MCF 10A (cell line): ENCODE results near the gene PGBD5. TPM values are rescaled to one million over a fixed set of nuclear protein-coding genes. Genes with fewer than 3 reads are reported as not detected.

Source experiments
- BruUV-seq: library from RNA; stranded (reverse); fragments of 400-500 nt; replicated peaks from 2 replicates; lab custom pipeline; 2021; lab: Mats Ljungman, UMichigan
- CTCF ChIA-PET: fragments of 300-600 bp; sonication (Branson Sonifier 250); formaldehyde crosslinking; extraction: SDS; loops from one replicate; lab custom pipeline; 2021; ENCODE audit warnings: antibody characterized with exemption, inconsistent platforms; lab: Yijun Ruan, JAX
- POLR2A ChIA-PET: fragments of 300-600, 350-650 bp; sonication (Branson Sonifier 250); formaldehyde crosslinking; extraction: SDS; loops from one replicate; lab custom pipeline; 2020; ENCODE audit warnings: antibody characterized with exemption, inconsistent platforms; lab: Yijun Ruan, JAX
- DNase-seq: peaks from one replicate; pipeline ENCODE4 v3.0.0-alpha.2; 2018; ENCODE audit not compliant: unreplicated experiment
- H3K27ac Mint-ChIP-seq: one replicate; pipeline ENCODE4 v1.8.0; 2022; ENCODE audit warnings: mild to moderate bottlenecking, low read depth, mixed read lengths; ENCODE audit not compliant: unreplicated experiment
- H3K27me3 Mint-ChIP-seq: one replicate; pipeline ENCODE4 v1.8.0; 2022; ENCODE audit warnings: mixed read lengths; ENCODE audit not compliant: insufficient read depth, unreplicated experiment
- H3K36me3 Mint-ChIP-seq: one replicate; pipeline ENCODE4 v1.8.0; 2022; ENCODE audit warnings: mild to moderate bottlenecking, moderate library complexity, mixed read lengths; ENCODE audit not compliant: insufficient read depth, unreplicated experiment
- H3K4me1 Mint-ChIP-seq: one replicate; pipeline ENCODE4 v1.8.0; 2022; ENCODE audit warnings: mixed read lengths; ENCODE audit not compliant: insufficient read depth, unreplicated experiment
- H3K4me3 Mint-ChIP-seq: one replicate; pipeline ENCODE4 v1.8.0; 2022; ENCODE audit warnings: mild to moderate bottlenecking, moderate library complexity, mixed read lengths; ENCODE audit not compliant: unreplicated experiment
- H3K9me3 Mint-ChIP-seq: one replicate; pipeline ENCODE4 v1.8.0; 2022; ENCODE audit warnings: mixed read lengths; ENCODE audit not compliant: unreplicated experiment
- intact Hi-C: fragments of 100-400 bp; cut with micrococcal nuclease; formaldehyde crosslinking; loops from 2 replicates; pipeline ENCODE4 v1.14.1; 2022
- total RNA-seq: library from RNA; stranded (reverse); gene quantifications from 2 replicates; pipeline ENCODE4 v1.2.3, GENCODE V29; 2022
- TF ChIP-seq, protein P1 (sequence below): fragments of 200-600 bp; IDR thresholded peaks from one replicate; pipeline ENCODE4 v1.8.0; 2022; ENCODE audit warnings: antibody characterized with exemption, mild to moderate bottlenecking; ENCODE audit not compliant: unreplicated experiment

PGBD5 gene
- total RNA-seq, 1 experiment from 2014 or later: 1.2 TPM

DNA sequence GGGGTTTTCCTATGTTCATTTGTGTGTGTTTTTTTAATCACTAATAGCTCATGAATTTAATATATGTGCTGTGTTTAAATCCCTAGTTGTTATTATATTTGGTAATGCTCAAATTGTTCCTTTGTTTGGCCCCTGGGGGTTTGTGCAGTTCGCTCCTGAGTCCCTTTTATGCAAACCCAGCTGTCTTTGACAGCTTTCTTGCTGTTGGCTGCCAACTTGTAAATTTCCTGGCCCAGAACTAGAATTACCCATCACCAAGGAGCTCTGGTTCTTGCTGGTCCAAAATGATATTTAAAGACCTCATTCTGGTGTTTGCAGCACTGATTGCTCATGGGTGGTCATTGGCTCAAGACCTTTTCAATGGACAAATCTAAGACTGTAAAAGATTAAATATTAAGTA lies 39.6 kb upstream of the PGBD5 start:
- no peak for DNase-seq
- POLR2A ChIA-PET: interaction anchor here (0.7 kb wide), 2 partner anchors 98 to 670 kb away, joined by 3 read pairs; no protein-coding TSS in a partner anchor
- intact Hi-C loops: no loop called here
- CTCF ChIA-PET: interaction anchor here (0.6 to 1.1 kb wide), 3 partner anchors 9 to 176 kb away, joined by 3 to 9 read pairs (median 5); no protein-coding TSS in a partner anchor
- H3K27ac Mint-ChIP-seq: no peak overlapping the region
- peaks cover 8% of the 10 kb centered on the region for H3K9me3 Mint-ChIP-seq
- no peaks in the 10 kb centered on the region for H3K27me3 Mint-ChIP-seq
- TF ChIP-seq, protein P1, sequence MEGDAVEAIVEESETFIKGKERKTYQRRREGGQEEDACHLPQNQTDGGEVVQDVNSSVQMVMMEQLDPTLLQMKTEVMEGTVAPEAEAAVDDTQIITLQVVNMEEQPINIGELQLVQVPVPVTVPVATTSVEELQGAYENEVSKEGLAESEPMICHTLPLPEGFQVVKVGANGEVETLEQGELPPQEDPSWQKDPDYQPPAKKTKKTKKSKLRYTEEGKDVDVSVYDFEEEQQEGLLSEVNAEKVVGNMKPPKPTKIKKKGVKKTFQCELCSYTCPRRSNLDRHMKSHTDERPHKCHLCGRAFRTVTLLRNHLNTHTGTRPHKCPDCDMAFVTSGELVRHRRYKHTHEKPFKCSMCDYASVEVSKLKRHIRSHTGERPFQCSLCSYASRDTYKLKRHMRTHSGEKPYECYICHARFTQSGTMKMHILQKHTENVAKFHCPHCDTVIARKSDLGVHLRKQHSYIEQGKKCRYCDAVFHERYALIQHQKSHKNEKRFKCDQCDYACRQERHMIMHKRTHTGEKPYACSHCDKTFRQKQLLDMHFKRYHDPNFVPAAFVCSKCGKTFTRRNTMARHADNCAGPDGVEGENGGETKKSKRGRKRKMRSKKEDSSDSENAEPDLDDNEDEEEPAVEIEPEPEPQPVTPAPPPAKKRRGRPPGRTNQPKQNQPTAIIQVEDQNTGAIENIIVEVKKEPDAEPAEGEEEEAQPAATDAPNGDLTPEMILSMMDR: no peak
- H3K4me3 Mint-ChIP-seq: no peak overlapping the region
- no peaks in the 10 kb centered on the region for H3K36me3 Mint-ChIP-seq
- BruUV-seq: no TSS peak
- H3K4me1 Mint-ChIP-seq: no peaks in the 10 kb centered on the region

DNA sequence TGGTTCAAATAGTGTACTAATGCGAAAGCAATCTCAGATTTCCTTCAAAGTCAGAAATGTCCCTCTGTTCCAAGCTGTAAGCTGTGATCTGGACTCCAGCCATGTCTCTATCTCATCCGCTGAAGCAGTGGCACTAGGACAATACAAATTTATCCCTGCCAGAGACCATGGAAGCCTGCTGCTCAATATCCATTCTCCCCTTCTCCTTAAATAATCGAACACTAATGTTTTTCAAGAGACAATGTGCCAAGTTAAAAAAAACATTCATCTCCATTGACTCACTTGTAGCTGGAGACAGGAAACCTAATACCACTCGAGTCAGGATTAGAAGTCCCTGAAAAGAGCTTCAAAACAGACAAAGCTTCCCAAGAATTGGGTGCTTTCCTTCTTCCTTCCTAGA lies 38.5 kb upstream of the PGBD5 start:
- ChIA-PET POLR2A (no interaction called here), CTCF (interaction anchor here (0.6 to 1.1 kb wide), 2 partner anchors 10 to 453 kb away, joined by 3 to 9 read pairs; no protein-coding TSS in a partner anchor)
- no peak overlapping the region for H3K4me3 Mint-ChIP-seq
- no peak for DNase-seq
- TF ChIP-seq, protein P1: no peak
- no peak overlapping the region for H3K27ac Mint-ChIP-seq
- H3K27me3 Mint-ChIP-seq: no peaks in the 10 kb centered on the region
- H3K36me3 Mint-ChIP-seq: no peaks in the 10 kb centered on the region
- H3K4me1 Mint-ChIP-seq: peaks cover 8% of the 10 kb centered on the region
- no TSS peak for BruUV-seq
- peaks cover 7% of the 10 kb centered on the region for H3K9me3 Mint-ChIP-seq
- intact Hi-C loops: no loop called here

DNA sequence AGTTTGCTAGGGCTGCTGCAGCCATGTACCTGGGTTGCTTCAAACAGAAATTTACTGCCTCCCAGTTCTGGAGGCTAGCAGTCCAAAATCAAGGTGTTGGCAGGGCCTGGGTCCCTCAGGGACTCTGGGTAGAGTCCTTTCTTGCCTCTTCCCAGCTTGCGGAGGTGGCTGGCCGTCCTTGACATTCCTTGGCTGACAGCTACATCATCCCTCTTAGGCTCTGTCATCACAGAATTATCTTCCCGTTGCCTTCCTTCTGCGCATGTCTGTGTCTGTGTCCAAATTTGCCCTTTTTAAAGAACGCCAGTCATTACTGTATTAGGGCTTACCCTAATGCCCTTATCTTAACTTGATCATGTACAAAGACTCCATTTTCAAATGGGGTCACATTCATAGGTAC lies 37.6 kb upstream of the PGBD5 start:
- no TSS peak for BruUV-seq
- Mint-ChIP-seq H3K4me3 (no peak overlapping the region), H3K27ac (no peak overlapping the region), H3K4me1 (peaks cover 17% of the 10 kb centered on the region), H3K36me3 (no peaks in the 10 kb centered on the region), H3K27me3 (no peaks in the 10 kb centered on the region), H3K9me3 (no peaks in the 10 kb centered on the region)
- no peak for DNase-seq
- TF ChIP-seq, protein P1: no peak
- POLR2A ChIA-PET: no interaction called here
- CTCF ChIA-PET: no interaction called here
- intact Hi-C loops: no loop called here

DNA sequence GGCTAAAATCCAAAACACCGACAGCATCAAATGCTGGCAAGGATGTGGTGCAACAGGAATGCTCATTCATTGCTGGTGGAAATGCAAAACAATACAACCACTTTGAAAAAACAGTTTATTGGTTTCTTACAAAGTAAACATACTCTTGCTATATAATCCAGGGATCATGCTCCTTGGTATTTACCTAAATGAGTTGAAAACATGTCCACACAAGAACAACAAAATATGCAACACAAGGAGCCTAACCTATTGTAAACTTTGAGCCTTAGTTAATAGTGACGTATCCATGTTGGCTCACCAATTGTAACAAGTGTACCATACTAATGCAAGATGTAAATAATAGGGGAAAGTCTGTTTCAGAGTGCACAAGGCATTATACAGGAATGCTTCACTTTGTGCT lies 37.2 kb upstream of the PGBD5 start:
- CTCF ChIA-PET: no interaction called here
- intact Hi-C loops: no loop called here
- Mint-ChIP-seq H3K27me3 (no peaks in the 10 kb centered on the region), H3K36me3 (no peaks in the 10 kb centered on the region), H3K27ac (no peak overlapping the region), H3K4me3 (no peak overlapping the region), H3K4me1 (peaks cover 21% of the 10 kb centered on the region), H3K9me3 (no peaks in the 10 kb centered on the region)
- POLR2A ChIA-PET: no interaction called here
- no TSS peak for BruUV-seq
- no peak for DNase-seq
- TF ChIP-seq, protein P1: no peak
